C4-2B (cell line): ENCODE data around the gene ENO2.
"Not testable (repeated sequence)": the region's sequence is repeated elsewhere in the genome, so short reads cannot be mapped to it uniquely, and the experiment has no call there.

Source experiments
- ZFX ChIP-seq: fragments of 450-650 bp; IDR thresholded peaks from 2 replicates; pipeline ENCODE4 v1.6.1; 2017
- TF ChIP-seq, protein P1 (sequence below): fragments of 450-650 bp; conservative IDR thresholded peaks from 2 replicates; pipeline ENCODE4 v1.5.1; 2017; ENCODE audit warnings: mild to moderate bottlenecking

DNA sequence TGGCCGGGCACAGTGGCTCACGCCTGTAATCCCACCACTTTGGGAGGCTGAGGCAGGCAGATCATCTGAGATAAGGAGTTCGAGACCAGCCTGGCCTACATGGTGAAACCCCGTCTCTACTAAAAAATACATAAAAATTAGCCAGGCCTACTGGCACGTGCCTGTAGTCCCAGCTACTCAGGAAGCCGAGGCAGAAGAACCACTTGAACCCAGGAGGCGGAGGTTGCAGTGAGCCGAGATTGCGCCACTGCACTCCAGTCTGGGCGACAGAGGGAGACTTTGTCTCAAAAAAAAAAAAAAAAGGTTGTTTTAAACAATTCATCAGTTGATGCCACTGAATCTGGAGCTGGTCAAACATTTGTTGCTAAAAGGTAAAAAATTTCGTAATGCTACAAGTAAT, 34.6 kb upstream of the ENO2 start:
- TF ChIP-seq, protein P1, sequence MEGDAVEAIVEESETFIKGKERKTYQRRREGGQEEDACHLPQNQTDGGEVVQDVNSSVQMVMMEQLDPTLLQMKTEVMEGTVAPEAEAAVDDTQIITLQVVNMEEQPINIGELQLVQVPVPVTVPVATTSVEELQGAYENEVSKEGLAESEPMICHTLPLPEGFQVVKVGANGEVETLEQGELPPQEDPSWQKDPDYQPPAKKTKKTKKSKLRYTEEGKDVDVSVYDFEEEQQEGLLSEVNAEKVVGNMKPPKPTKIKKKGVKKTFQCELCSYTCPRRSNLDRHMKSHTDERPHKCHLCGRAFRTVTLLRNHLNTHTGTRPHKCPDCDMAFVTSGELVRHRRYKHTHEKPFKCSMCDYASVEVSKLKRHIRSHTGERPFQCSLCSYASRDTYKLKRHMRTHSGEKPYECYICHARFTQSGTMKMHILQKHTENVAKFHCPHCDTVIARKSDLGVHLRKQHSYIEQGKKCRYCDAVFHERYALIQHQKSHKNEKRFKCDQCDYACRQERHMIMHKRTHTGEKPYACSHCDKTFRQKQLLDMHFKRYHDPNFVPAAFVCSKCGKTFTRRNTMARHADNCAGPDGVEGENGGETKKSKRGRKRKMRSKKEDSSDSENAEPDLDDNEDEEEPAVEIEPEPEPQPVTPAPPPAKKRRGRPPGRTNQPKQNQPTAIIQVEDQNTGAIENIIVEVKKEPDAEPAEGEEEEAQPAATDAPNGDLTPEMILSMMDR = not testable (repeated sequence)
- TF ChIP-seq ZFX = not testable (repeated sequence)
